Muscle of leg (tissue), 11 donors: ENCODE measurements around the gene SPEM2. TPM values are rescaled to one million over a fixed set of nuclear protein-coding genes. Genes with fewer than 3 reads are reported as not detected.

ENCODE experiments used
- DNase-seq: peaks from one replicate; pipeline ENCODE4 v3.0.0; 2013
- H3K27ac ChIP-seq: one replicate; pipeline ENCODE4 v1.5.1; 2013; ENCODE audit warnings: mild to moderate bottlenecking, low read length, control low read depth
- H3K27me3 ChIP-seq: one replicate; pipeline ENCODE4 v1.6.1; 2013; ENCODE audit warnings: low read length; ENCODE audit not compliant: control insufficient read depth, insufficient read depth
- H3K36me3 ChIP-seq: one replicate; pipeline ENCODE4 v1.6.1; 2013; ENCODE audit warnings: low read length; ENCODE audit not compliant: control insufficient read depth, insufficient read depth
- H3K4me1 ChIP-seq: one replicate; pipeline ENCODE4 v1.6.1; 2013; ENCODE audit warnings: low read length; ENCODE audit not compliant: control insufficient read depth, insufficient read depth
- H3K4me3 ChIP-seq: one replicate; pipeline ENCODE4 v1.5.1; 2013; ENCODE audit warnings: low read length, control low read depth
- H3K9me3 ChIP-seq: replicated peaks from 2 replicates; pipeline ENCODE4 v1.6.1; 2013; ENCODE audit warnings: low read depth, low read length; ENCODE audit not compliant: control insufficient read depth
- WGBS: methylation state at CpG from one replicate; pipeline ENCODE4 v1.1.5; 2013; ENCODE audit warnings: missing lambda C conversion rate; ENCODE audit not compliant: insufficient coverage; 5-methylcytosine and 5-hydroxymethylcytosine counted together
- polyA plus RNA-seq, 8 donors: library from polyadenylated mRNA; unstranded; fragments of 120-200 nt; gene quantifications; one replicate each; pipeline versions ENCODE4 v1.2.1 to v1.2.3, GENCODE V29; 2013; ENCODE audit warnings: inconsistent platforms in 1 of 8, low replicate concordance in 1 of 8; ENCODE audit not compliant: insufficient read length in 8 of 8, insufficient read depth in 1 of 8
- total RNA-seq: library from RNA; stranded (reverse); fragments of 120-200 nt; gene quantifications from one replicate; pipeline ENCODE4 v1.2.4, GENCODE V29; 2013

Gene SPEM2
- total and polyA plus RNA-seq, 9 donors, result not detected

- 3% methylated on average over 49 of the region's 49 CpGs for WGBS
- DNase-seq, result no peak
- Histone ChIP-seq H3K4me1 (peaks cover 49% of the 10 kb centered on the region), H3K27ac (peak overlapping the region; percentile 66), H3K9me3 (no peaks in the 10 kb centered on the region), H3K36me3 (no peaks in the 10 kb centered on the region), H3K27me3 (peaks cover 60% of the 10 kb centered on the region), H3K4me3 (peak overlapping the region; percentile 39)
Observed at GRCh38 chr17:7435676-7436555, 10.5 kb downstream of the SPEM2 start.

GRCh38 chr17:7436556-7437368 lies 11.3 kb downstream of the SPEM2 start:
- Histone ChIP-seq H3K9me3 (no peaks in the 10 kb centered on the region), H3K36me3 (no peaks in the 10 kb centered on the region), H3K4me3 (peak overlapping the region; percentile 26), H3K27ac (peak overlapping the region; percentile 45), H3K27me3 (peaks cover 67% of the 10 kb centered on the region), H3K4me1 (peaks cover 55% of the 10 kb centered on the region)
- WGBS, result under 1% methylated on average over 90 of the region's 92 CpGs
- peak; percentile 84 for DNase-seq

DNA sequence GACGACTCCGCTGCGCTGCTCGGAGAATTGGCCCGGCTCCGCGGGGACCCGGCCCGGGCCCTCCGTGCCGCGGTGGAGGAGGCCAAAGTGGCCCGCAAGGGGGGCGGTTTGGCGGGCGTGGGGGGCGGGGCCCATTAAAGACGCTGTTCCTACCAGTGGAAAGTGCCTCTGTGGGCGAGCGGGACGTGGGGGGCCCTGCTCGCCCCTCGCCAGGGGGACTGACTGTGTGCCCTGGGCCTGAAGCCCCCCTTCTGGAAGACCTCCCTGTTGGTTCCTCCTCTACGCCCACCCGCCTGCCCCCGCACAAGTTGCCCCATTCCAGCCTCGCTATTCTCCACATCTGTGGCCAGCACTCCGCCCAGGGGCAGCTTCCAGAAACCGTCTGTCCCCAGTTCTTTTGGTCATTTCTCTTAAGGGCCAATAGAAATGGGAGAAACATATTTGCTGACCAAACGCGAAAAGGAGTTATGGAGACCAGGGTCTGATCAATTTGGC lies 12.0 kb downstream of the SPEM2 start:
- Histone ChIP-seq H3K27me3 (peaks cover 69% of the 10 kb centered on the region), H3K4me1 (peaks cover 55% of the 10 kb centered on the region), H3K27ac (no peak overlapping the region), H3K4me3 (peak overlapping the region; percentile 26), H3K36me3 (no peaks in the 10 kb centered on the region), H3K9me3 (no peaks in the 10 kb centered on the region)
- DNase-seq, result no peak
- 12% methylated on average over 24 of the region's 31 CpGs for WGBS

GRCh38 chr17:7437950-7438614 lies 12.7 kb downstream of the SPEM2 start:
- no peaks in the 10 kb centered on the region for H3K9me3 ChIP-seq
- peak overlapping the region; percentile 34 for H3K4me3 ChIP-seq
- 9% methylated on average over 48 of the region's 48 CpGs for WGBS
- H3K36me3 ChIP-seq, result no peaks in the 10 kb centered on the region
- peak; percentile 68 for DNase-seq
- H3K27ac ChIP-seq, result no peak overlapping the region
- peaks cover 71% of the 10 kb centered on the region for H3K27me3 ChIP-seq
- H3K4me1 ChIP-seq, result peaks cover 62% of the 10 kb centered on the region

DNA sequence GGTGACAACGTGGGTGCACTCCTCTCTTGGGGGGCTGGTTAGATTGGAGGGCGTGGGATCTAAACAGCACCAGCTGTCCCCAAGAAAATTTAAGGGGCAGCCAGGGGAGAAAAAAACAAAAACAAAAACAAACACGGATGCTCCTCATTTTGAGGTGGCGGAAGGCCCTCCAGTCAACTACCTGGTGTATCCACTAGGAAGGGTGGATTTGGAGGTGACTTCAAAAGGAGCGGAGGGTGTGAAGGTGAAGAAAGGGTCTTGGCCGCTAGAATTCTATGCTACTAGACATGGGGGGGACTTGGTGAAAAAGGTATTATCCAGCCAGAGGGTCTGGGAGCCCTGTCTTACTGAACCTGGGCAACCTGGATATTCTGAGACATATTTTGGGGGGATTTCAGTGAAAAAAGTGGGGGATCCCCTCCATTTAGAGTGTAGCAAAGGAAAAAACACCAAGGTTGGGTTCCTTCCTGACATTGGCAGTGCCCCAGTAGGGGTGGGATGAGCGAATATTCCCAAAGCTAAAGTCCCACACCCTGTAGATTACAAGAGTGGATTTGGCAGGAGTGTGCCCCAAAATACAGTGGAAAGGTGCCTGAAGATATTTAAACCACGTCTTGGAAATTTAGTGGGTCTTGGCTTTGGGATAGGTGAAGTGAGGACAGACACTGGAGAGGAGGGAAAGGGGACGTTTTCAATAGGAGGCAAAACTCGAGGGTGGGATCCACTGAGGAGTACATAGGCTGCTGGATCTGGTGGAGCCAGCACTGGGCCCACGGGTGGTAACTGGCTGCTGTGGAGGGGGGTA lies 13.4 kb downstream of the SPEM2 start:
- Histone ChIP-seq H3K36me3 (no peaks in the 10 kb centered on the region), H3K4me3 (no peak overlapping the region), H3K9me3 (no peaks in the 10 kb centered on the region), H3K4me1 (peaks cover 70% of the 10 kb centered on the region), H3K27me3 (peaks cover 71% of the 10 kb centered on the region), H3K27ac (no peak overlapping the region)
- 33% methylated on average over 7 of the region's 11 CpGs for WGBS
- no peak for DNase-seq

GRCh38 chr17:7439462-7440112 lies 14.2 kb downstream of the SPEM2 start, which contains the start of gene FGF11:
Gene FGF11 (plus strand): TSS chr17:7439512. CDS start chr17:7439621, 109 bp downstream.
- Histone ChIP-seq H3K9me3 (no peaks in the 10 kb centered on the region), H3K4me3 (peak within 1 kb of the TSS; percentile 46), H3K27me3 (peaks cover 74% of the 10 kb centered on the region), H3K36me3 (no peaks in the 10 kb centered on the region), H3K27ac (no peak within 1 kb of the TSS), H3K4me1 (peaks cover 76% of the 10 kb centered on the region)
- under 1% methylated on average over 47 of the region's 50 CpGs for WGBS
- no peak for DNase-seq

DNA sequence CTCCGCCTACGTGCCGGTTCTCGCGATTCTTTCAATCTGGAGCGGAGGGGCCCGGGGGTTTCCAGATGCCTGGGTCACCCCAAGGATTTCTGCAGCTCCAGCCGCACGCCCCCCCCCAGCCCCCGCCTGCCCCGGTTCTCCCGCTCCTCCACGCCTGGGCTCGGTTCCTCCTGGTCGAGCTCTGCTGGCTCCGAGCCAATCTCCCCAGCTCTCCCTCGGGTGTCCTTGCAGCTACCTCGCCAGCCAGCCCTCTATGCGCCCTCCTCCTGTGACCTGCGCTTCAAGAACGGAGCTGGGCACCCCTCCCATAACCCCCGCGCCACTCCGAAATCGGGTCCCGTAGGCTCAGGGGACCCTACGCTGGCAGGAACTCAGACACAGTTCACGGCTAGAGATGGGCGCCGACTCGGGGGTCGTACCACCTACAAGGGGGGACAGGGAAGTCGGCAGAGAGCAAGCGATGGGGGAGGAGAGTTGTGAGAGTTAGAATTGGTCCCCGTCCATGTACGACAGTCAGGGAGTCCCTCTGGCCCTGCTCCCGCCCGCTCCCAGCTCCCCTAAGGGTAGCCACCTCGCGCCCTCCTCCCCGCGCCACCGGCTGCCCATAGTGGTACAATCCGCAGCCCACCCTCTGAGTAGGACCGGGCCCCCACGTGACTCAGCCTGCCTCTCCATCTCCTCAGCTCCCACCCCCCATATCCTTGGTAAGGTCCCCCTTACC lies 14.9 kb downstream of the SPEM2 start:
- peak overlapping the region; percentile 46 for H3K4me3 ChIP-seq
- DNase-seq, result peak; percentile 67
- H3K9me3 ChIP-seq, result no peaks in the 10 kb centered on the region
- WGBS, result 1% methylated on average over 38 of the region's 46 CpGs
- H3K27me3 ChIP-seq, result peaks cover 74% of the 10 kb centered on the region
- no peaks in the 10 kb centered on the region for H3K36me3 ChIP-seq
- peak overlapping the region; percentile 48 for H3K27ac ChIP-seq
- H3K4me1 ChIP-seq, result peaks cover 81% of the 10 kb centered on the region

- Histone ChIP-seq H3K9me3 (no peaks in the 10 kb centered on the region), H3K36me3 (no peaks in the 10 kb centered on the region), H3K4me1 (peaks cover 81% of the 10 kb centered on the region), H3K4me3 (peak overlapping the region; percentile 46), H3K27ac (peak overlapping the region; percentile 48), H3K27me3 (peaks cover 74% of the 10 kb centered on the region)
- 2% methylated on average over 9 of the region's 12 CpGs for WGBS
- peak; percentile 67 for DNase-seq
Observed at GRCh38 chr17:7440834-7441195, 15.4 kb downstream of the SPEM2 start.
